Activated CD4-positive, CD25-positive, alpha-beta regulatory T cell (primary cell): Measurements from ENCODE around the gene ADRA2C.
"Not testable (repeated sequence)": the region's sequence is repeated elsewhere in the genome, so short reads cannot be mapped to it uniquely, and the experiment has no call there.

Experiments used
- DNase-seq, 4 experiments: peaks; one replicate each; lab custom pipeline; 2025; lab: John Stamatoyannopoulos, UW

ADRA2C gene

GRCh38 chr4:3813151-3814052 lies 47.2 kb downstream of the ADRA2C start:
- DNase-seq = no peak

DNA sequence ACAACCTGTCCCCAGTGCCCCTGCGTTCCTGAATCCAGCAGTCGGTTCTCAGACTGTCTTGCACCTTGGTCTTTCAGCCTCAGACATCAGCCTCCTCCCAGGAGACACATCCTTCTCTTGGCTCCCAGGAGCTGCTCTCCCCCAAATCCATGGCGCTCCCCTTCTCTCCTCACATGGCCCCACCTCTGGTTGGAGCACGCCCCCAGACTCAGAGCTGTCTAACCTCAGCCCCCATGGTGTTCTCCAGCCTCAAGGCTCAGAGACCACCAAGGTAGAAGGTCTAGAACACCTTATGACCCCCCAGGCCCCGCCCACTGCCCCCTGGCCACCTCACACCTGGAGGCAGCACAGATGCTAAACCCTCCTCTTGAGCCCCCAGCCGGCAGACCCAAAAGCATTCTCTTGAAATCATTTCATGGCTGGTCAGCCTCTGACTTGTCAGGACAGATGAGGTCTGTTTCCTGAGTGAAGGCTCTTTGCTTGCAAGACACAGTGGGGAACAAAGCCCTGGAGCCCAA lies 47.9 kb downstream of the ADRA2C start:
- DNase-seq = no peak

- not testable (repeated sequence) for DNase-seq
These were observed 48.7 kb downstream of the ADRA2C start for GRCh38 chr4:3814838-3815237.

- DNase-seq = no peak
These were observed 50.2 kb downstream of the ADRA2C start for GRCh38 chr4:3816256-3816825.

DNA sequence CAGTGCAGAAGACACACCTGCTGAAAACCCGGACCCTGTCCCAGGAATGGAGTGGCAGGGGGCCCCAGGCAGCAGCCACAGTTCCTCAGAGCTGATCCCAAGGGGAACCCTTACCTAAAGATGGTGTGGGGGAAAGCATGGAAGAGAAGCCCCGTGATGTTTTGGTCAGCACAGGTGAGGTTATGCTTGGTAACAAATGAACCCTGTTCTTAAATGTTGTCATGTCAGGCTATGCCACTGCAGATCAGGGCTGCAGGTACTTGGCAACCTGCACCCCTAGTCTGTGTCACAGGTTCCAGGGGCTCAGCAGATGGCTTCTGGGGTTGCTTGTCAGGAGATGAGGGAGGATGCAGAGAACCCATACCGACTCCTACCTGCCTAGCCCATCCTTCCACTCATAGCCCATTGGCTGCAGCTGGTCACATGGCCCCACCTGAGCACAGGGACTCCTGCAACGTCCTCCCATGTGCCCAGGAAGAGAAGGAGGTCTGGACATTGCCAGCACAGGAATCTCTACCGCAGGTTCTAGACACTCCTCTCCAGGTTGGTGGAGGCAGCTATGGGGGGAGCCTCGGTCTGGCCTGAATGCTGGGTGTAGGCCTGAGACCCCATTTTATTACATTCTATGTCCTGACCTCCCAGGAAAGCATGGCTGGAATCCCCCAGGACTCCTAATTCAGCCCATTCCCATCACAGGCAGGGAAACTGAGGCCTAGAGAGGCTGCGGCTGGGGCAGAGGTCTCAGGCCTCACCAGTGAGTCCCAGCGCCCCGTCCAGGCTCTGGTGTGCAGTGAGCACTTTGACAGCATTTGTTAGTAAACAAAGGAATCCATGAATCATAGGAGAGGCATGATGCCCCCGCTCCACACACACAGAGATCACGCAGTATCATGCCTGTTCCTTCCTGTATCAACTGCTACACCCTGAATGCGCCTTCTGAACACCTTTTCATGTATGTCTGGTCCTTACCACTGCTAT lies 51.1 kb downstream of the ADRA2C start:
- no peak for DNase-seq
